HG02642 (cell line): ENCODE data around the gene ACAD11.
A peak's percentile ranks its signal among the peaks of the same experiment; 100 is the strongest.
"Not testable (repeated sequence)": the region's sequence is repeated elsewhere in the genome, so short reads cannot be mapped to it uniquely, and the experiment has no call there.

Source experiments
- ATAC-seq: cut with Tn5 transposase; IDR thresholded peaks from one replicate; pipeline ENCODE4 v1.9.1; 2021; ENCODE audit warnings: mild to moderate bottlenecking; ENCODE audit not compliant: unreplicated experiment, poor library complexity

ACAD11 gene

GRCh38 chr3:132563420-132564069, 96.1 kb downstream of the ACAD11 start:
- ATAC-seq = no peak

GRCh38 chr3:132561003-132561402, 98.6 kb downstream of the ACAD11 start:
- no peak for ATAC-seq

GRCh38 chr3:132556508-132557159, 103.0 kb downstream of the ACAD11 start:
- no peak for ATAC-seq

GRCh38 chr3:132556036-132556386, 103.6 kb downstream of the ACAD11 start:
- not testable (repeated sequence) for ATAC-seq

GRCh38 chr3:132555306-132556035, 104.1 kb downstream of the ACAD11 start:
- ATAC-seq = no peak

GRCh38 chr3:132554437-132554836, 105.2 kb downstream of the ACAD11 start:
- no peak for ATAC-seq

- no peak for ATAC-seq
These were observed 105.8 kb downstream of the ACAD11 start for GRCh38 chr3:132553826-132554225.

- no peak for ATAC-seq
These were observed 108.9 kb downstream of the ACAD11 start for GRCh38 chr3:132550579-132551305.

GRCh38 chr3:132549890-132550578, 109.6 kb downstream of the ACAD11 start:
- ATAC-seq = peak; percentile 74

GRCh38 chr3:132549169-132549568, 110.4 kb downstream of the ACAD11 start:
- no peak for ATAC-seq

- no peak for ATAC-seq
These were observed 114.1 kb downstream of the ACAD11 start for GRCh38 chr3:132545471-132545870.

GRCh38 chr3:132544130-132544529, 115.5 kb downstream of the ACAD11 start:
- no peak for ATAC-seq

- no peak for ATAC-seq
These were observed 116.4 kb downstream of the ACAD11 start for GRCh38 chr3:132543011-132543739.

- ATAC-seq = no peak
These were observed 117.0 kb downstream of the ACAD11 start for GRCh38 chr3:132542577-132542976.

GRCh38 chr3:132539681-132540080, 119.9 kb downstream of the ACAD11 start:
- no peak for ATAC-seq

GRCh38 chr3:132538072-132538471, 121.5 kb downstream of the ACAD11 start:
- ATAC-seq = no peak

- ATAC-seq = no peak
These were observed 122.3 kb downstream of the ACAD11 start for GRCh38 chr3:132537297-132537696.

GRCh38 chr3:132536442-132537153, 123.0 kb downstream of the ACAD11 start:
- peak; percentile 9 for ATAC-seq
